ELR (cell line): ENCODE data around the gene ZNF618.

Source experiments
- DNase-seq: peaks from one replicate; pipeline ENCODE4 v3.0.0-alpha.2; 2015; ENCODE audit warnings: low read depth

The ZNF618 gene

DNA sequence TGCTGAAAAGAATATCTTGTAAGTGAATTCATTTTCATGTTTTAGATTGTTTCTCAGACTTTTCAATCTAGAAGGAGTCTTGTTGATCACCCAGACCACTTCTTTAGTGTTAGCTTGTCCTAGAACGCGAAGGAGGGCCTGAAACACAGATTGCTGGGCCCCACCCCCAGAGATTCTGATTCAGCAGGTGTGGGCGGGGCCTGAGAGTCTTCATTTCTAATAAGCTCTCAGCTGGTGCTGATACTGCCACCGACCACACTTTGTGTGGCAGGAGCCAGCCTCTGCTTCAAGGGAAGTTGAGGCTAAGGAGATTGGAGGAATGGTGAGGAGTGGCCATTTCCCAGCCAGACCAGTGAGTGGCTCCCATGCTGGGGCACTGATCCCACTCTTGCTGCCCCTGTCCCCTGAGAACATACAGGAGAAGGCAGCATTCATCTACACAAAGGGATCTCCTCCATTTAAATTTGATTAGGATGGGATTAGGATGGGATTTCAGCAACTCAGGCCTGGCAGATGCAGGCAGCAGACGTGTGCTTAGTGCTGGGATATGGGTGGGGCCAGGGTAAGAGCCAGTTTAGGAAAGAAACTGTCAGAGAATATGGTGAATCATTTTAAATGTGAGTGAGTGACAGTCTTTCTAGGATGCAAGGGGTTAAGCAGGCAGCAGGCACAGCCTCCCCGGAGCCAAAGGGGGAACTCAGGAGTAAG lies 35.9 kb downstream of the ZNF618 start:
- no peak for DNase-seq

DNA sequence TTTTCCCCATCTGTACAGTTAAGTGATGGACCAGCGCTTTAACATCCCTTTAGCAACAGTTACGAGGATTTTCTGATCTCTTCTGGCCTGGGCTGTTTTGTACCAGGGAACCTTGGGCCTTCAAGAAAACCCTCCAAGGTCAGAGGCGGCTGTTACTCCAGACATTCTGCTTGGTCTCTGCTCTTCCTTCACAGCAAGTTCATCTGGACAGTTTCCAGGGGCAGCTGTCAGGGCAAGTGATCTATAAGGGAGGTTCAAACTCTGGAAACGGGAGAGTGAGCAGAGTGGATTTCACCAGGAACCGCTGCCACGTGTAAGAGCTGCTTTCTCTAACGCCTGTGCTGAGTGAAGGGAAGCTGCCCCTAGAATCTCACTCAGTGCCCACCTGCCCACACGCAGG lies 36.7 kb downstream of the ZNF618 start:
- DNase-seq = no peak

DNA sequence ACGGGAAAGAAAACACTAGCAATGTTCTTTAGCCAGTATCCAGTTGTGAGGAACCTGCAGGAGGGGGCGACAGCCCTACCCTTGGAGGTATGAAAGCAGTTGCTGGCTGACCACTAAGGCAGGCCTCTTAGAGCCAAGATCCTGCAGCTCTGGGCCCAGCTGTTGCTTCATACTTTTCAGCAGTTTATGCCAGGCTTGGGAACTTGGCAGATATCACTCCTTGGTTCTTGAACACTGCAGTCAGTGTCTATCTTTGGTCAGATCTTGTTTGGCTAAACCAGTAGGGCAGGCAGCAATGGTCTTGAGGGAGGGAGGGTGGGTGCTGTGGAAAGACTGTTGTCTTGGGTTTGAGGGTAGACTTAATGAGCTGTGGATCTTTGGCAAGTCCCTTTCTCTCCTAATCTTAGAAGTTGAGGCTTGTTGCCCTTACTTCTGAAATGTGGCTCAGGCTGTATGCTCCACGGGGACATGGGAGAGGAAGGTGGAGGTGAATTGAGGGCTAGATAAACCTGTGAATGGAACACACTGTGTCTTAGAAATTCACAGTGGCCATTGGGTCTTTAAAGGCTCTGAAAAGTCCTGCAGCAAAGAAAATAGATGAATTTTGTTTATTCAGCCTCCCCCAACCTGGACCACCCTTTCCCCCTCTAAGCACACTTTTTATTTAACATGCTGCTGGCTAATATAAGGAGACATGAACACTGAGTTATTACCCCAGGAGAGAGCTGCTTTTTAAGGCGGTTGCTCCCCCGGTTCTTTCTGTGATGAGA lies 37.5 kb downstream of the ZNF618 start:
- no peak for DNase-seq

DNA sequence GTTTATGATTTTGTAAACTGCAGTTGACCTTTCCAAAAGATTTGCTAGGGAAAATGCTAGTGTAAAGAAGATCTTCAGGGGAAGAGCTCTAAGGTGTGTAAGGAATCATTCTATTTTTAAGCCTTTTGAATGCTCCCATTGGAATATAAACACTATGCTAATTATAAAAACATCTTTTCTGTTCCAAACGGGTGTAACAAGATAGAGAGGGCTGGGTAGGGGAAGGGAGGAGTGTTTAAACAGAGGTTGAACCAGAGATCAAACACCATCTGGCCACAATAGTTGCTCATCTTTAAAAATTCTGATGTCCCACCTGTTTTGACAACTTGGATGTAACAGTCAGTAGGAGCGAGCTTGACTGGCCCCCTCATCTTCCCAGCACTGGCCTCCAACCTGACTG lies 38.4 kb downstream of the ZNF618 start:
- no peak for DNase-seq

DNA sequence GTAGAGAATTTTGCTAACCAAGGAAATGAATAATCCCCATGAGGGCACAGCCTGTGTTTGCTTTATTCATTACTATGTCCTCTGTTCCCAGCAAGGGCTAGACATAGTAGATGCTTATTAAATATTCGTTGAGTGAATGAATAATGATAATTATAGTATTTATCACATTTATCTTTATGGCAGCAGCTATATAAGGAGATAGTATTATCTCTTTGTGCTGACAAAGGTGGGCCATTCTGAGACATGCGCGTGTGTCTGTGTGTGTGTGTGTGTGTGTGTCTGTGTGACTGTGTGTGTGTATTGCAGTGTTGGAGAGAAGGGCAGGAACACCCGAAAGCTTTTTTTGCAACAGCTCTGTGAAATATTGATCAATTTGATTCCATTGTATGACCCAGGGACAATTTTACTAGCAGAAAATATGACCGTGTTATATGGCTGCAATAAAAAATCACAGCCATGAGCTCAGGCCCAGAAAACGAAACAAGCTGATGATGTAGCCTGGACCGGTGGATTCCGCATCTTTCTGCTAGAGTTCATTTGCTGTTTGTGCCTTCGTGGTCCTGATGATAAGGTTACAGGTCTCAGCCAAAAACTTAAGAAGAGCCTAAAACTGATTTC lies 39.8 kb downstream of the ZNF618 start:
- no peak for DNase-seq

DNA sequence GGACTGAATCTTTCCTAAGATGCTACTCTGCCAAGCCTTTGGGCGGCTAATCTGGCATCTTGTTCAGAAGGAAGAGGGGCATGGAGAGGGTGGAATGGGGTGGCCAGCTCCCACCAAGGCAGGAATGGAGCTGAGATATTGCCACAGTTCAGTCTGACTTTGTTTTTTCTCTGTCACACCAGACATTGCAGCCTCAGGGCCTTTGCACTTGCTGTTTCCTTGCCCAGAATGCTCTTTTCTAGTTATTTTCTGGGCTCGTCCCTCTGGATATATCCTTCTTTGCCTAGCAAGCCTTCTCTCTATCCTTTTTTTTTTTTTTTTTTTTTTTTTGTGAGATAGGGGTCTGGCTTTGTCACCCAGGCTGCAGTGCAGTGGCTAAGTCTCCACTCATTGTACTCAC lies 40.8 kb downstream of the ZNF618 start:
- no peak for DNase-seq

DNA sequence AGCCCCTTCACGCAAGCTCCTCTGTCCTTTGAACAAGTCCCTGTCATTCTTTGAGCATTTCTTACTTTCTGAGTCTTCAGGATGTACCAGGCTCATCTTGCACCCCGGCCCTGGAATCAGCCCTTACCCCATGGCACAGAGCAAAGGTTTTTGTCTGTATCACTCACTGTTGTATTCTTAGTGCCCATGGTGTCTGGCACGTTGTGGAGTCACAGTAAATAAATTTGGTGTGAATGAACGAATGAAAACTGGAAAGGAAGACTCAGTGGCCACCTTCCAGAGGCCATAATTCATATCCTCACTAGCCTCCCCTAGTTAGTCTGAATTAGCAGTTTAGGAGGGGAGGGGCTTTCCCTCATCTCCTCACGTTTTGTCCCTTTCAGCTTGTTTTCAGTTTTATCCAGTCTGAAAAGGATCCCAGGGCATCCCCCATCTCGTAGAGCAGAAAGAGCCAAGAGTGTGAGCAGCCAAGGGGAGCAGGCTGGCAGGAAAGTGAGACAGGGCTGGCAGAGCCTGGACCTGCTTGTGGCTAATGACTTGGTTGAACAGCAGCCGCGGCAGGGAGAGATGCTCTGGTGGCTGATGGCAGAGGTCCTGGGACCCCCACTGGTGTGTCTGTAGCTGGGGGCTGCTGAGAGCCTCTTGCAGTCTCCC lies 42.7 kb downstream of the ZNF618 start:
- DNase-seq = no peak

DNA sequence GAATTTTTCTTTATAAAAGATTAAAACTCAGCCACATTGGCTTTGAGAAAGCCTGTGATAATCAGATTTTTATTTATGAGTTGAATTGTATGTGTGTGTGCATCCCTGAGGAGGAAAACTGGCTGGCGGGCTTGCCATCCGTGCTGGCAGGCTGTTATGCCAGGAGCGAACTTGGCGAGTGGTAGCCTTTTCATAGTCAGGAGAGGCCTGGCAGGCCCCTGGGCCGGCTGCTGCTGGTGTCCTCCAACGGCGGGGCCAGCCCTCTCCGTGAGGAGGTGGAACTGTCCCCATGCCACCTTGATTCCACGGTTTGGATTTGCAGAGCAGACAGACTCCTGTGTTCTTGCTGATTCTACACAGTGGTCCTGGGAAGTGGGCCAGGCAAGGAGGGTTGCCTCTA lies 43.3 kb downstream of the ZNF618 start:
- DNase-seq = no peak

DNA sequence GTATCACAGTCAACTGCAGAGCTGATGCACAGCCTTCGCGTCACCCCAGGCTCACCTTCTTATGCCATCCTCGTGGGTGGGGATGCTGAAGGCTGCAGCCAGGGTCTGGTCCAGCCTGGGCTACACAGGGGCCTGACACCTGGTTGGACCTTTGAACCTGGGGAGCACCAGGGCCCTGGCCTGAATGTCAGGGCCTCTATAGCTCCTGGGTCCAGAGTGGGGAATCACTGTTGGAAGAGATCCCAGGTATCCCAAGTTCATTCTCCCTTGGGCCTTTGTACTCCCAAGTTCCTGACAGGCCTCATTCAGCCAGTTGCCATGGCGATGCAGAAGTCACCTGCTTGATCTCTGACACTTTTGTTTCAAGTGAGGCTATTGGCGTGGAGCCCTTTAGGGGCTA lies 43.8 kb downstream of the ZNF618 start:
- no peak for DNase-seq

DNA sequence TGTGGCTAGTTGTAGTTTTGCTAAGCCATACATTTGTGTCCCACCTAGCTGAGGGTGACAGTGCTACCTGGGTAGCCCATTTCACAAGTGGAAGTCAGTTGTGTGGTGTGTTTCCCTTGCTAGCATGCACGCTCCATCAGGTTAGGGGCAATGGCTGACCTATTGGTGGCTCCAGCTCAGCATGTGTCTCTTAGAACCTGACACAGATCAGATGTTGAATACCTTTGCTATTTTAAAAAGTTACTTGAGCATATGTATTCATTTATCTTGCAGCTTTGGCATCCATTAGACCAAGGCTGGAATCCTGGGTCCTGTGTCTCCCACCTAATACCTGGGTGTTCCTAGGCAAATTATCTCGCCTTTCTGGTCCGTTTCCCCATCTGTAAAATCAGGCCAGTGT lies 44.8 kb downstream of the ZNF618 start:
- no peak for DNase-seq

DNA sequence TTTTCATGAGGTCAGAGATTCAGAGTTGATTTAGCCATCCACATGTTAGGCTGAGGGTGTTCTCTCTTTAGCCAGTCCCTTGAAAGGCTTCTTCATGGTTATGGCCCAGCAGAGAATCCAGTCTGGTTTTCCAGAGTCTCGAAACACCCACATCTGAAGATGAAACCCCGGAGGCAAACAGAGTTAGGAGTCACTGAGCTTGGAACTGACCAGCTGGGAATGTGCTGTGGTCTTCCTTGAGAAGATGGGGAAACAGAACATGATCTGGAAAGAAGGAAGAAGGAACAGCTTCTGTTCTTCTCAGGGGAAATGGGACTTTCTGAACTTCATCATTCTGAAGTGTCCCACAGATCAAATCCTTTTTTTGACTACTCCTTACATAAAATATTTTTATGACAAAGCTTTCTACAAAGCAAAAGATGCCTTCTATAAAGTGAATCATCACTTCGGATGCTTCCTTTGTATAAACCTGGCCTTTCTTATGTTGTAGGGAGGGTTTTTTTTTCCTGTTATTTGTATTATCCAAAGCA lies 45.4 kb downstream of the ZNF618 start:
- peak; percentile 21 for DNase-seq

DNA sequence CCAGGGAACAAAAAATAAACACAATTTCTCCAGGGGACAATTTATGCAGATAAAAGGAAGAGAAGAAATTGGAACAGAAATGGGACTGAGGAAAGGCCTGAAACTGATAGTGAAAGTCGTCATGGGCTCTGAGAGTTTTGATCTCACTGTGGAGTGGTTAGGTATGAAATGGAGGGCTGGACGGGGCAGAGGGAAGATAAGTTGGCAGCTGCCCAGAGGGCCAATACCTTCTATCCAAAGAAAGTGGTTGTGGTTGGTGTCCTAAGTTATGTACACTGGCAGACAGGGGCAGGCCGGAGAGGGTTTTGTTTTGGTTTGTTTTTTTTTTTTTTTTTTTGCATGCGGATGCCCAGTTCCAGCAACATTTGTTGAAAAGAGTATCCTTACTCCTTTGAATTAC lies 46.1 kb downstream of the ZNF618 start:
- no peak for DNase-seq

DNA sequence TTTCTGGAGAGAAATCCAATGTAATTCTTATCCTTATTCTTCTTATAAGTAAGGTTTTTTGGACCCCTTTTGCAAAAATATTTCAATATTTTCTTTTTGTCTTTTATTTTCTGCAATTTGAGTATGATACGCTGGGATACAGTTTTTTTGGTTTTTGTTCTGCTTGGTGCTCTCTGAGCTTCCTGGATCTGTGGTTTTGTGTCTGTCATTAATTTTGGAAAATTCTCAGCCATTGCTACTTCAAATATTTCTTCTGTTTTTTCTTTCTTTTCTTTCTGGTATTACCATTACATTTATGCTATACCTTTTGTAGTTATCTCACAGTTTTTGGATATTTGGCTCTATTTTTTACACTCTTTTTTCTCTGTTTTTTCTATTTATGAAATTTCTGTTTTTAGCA lies 50.1 kb downstream of the ZNF618 start:
- DNase-seq = no peak

DNA sequence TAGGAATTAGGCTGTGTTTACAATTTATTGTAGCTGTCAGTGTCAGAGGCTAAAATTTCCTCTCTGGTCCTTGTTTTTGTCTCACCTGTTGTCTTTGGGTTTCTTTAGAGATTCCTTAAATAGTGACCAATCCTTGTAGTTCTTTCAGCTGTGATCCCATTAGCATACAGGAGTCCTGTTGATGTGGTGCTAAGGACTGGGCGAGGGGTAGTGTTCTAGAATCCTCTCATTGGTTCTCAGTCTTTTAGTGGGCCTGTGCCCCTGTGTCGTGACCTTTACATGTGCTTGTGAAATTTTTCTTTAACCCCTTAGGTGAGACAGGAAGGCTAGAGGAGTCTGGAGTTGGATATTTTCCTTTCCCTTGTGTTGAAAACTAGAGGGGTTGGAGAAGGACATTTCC lies 51.2 kb downstream of the ZNF618 start:
- DNase-seq = no peak

DNA sequence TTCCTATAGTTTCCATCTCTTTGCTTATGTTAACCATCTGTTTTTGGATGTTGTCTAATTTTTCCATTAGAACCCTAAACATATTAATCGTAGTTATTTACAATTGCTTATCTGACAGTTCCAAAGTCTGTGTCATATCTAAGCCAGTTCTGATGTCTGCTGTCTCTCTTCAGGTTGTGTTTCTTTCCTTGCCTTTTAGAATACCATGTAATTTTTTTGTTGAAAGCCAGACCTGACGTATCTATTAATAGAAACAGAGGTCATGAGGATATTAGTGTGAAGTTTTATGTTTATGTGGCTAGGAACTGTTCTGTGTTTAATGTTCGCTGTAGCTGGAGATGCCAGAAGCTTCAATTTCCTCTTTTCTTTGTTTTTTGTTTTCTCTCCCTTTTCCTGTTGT lies 52.2 kb downstream of the ZNF618 start:
- no peak for DNase-seq

DNA sequence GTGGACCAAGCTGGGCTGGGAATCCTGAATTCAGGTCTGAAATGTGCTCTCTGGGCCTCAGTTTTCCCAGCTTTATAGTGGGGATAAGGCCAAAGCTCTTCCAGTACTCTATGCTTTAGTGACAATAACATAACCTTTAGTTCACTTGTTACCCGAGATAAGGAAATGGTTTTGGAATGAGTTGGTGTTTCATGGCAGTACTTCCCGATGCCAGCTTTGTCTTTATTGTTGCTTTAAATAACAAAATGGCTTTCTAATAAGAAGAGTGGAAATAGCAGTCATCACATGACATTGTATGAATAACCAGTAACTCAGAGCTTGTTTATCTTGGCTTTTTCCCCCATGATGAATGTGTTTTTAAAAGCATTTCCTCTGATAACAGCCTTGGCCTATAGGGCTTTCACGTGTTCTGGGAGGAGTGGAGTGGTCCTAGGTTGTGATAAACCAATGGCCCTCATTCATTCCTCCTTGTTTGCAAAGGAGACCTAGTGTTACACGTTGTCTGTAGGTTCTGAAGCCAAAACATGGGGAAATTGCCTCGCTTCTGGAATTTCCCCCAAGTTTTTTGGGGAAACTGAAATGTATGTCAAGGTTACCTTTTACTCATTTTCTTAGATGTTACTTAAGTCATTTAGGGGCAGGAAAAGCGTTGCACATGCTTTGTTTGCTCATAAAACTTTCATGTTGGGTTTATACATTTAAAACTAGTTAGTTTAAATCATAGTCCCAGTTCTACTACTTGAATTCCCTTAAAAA lies 53.7 kb downstream of the ZNF618 start:
- DNase-seq = peak; percentile 75

DNA sequence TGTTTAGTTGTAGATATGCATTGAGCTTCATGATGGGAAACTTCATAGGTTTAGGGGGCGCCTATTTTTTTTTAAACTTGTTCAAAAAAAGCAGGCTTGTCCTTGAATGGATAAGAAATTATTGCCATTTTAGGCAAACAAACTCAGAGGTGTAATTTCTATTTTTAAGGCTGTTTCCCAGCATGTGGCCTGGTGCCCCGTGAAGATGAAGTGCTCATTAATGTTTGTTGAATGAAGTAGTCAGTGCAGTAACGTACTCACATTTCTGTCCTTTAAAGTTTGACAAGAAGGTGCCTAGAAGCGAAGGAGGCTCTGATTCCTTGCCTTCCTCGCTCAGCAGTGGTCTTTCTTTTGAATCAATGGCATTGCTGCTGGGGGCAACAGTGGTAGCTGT lies 54.3 kb downstream of the ZNF618 start:
- no peak for DNase-seq

DNA sequence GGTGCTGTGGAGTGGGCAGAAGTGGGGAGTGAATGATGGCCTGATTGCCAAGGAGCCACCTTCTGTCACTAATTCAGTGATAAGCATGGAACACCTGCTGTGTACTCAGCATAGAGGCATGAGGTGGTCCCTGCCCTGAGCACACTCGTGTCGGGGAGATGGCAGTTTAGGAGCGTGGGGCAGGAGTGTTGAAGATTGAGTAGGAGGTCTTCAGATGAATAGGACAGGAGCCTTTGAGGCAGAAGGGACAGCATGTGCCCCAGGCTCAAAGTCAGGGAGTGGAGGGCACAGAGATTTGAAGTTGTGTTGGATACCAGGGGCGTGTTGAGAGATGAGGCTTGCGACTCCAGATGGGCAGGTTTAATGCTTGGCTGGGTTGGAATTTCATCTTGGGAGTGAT lies 55.0 kb downstream of the ZNF618 start:
- no peak for DNase-seq

DNA sequence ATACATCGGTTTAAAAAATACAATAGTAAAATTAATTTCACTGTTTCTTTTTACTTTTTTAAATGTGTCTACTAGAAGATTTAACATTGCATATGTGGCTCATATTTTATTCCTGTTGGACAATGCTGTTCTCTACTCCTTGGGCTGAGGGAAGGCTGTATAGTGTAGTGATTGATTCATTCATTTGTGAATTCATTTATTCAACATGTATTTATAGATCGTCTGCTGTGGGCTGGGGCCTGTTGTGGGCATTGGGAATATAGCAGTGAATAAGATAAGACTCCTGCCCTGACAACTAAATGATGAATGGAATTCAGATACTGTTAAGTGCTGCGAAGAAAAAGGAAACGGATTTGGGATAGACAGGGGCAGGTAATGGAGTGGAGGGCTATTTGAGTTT lies 55.7 kb downstream of the ZNF618 start:
- DNase-seq = no peak

DNA sequence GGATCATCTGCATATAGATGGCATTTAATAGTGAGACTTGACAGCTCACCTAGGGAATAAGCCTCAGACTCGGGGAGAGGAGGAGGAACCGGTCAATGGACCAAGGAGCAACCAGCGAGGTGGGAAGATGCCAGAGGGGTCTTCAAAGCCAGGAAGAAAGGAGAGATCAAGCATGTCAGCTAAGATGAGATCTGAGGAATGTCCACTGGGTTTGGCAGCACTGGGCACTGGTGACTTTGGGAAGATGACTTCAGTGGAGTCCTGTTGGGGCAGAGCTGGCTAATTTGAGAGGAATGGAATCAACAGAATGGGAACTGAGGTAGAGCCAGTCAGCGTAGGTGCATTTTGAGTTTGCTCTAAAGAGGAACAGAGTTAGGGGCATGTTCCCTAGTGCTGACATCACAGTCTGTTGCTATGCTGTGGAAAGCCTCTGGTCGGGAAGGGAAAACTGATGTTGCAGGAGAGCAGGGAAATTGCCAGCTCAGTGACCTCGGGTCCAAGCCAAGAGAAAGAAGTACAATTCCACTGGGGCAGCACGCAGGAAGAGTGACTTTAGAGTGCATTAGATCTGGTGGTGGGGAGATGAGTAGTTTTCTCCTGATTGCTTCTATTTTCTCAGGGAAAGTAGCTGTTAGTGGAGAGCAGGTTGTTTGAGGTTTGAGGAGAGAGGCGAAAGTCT lies 56.9 kb downstream of the ZNF618 start:
- DNase-seq = no peak

DNA sequence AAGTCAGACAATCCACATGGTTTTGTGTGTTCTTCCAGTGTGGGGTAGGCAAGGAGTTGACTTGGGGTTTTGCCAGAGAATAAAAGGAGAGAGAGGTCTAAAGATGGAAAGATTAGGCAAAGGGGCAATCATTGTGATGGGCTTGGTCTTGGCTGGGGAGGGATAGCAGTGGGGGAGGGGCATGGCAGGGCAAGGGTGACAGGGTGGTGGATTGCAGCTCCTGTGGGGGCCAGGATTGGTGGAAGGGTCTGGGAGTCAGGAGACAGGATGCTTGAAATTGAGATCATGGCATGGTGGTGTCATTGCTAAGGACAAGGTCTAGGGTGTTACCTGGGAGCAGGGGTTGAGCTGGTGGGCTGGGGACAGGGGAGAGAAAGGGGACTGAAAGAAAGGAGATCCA lies 57.6 kb downstream of the ZNF618 start:
- no peak for DNase-seq
